ENCODE data around the gene NOB1.

DNA sequence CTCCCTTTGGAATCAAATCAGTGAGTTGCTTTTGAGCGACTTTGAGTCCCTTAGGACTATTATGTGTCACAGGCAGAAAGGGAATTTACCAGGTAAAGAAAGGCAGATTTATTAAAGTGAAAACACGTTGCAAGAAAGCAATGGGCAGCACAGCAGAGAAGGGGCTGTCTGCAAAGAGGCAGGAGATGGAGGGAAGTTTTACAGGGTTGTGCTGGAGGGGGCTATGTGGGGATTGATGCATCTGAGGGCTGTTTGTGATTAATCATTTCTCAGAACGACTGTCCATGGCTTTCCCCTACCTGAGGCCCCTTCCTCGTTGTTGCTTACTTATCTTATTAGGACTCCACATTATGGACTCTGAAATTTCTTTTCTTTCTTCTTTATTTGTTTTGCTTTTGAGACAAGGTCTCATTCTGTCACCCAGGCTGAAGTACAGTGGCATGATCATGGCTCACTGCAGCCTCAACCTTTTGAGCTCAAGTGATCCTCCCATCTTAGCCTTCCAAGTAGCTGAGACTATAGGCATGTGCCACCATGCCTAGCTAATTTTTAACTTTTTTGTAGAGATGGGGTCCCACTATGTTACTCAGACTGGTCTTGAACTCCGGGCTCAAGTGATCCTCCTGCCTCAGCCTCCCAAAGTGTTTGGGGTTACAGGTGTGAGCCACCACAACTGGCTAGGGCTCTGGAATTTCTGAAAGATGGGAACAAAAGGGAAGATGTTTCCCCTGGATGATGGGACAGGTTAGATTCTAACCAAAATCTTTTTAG, 12.9 kb upstream of the NOB1 start:
- TF ChIP-seq SNAI2 (CRISPR knock-in tag; IDR thresholded peaks at IDR 0.05), result no peak
- TF ChIP-seq RARB (CRISPR knock-in tag; IDR thresholded peaks at IDR 0.05), result no peak
- no peak for TF ChIP-seq PPARA (CRISPR knock-in tag; IDR thresholded peaks at IDR 0.05; ENCODE audit: borderline replicate concordance)
- no peak for TF ChIP-seq TSHZ2 (CRISPR knock-in tag; IDR thresholded peaks at IDR 0.05)
- TF ChIP-seq PATZ1 (CRISPR knock-in tag; IDR thresholded peaks at IDR 0.05; ENCODE audit: borderline replicate concordance), result no peak
- TF ChIP-seq ARNTL (CRISPR knock-in tag; IDR thresholded peaks at IDR 0.05; ENCODE audit: borderline replicate concordance, low read depth), result no peak
- no peak for TF ChIP-seq ZFP3 (CRISPR knock-in tag; IDR thresholded peaks at IDR 0.05)
- TF ChIP-seq CREB5 (CRISPR knock-in tag; IDR thresholded peaks at IDR 0.05; ENCODE audit: low read depth), result no peak
- TF ChIP-seq ESRRG (CRISPR knock-in tag; IDR thresholded peaks at IDR 0.05), result no peak
- TF ChIP-seq OSR1 (CRISPR knock-in tag; IDR thresholded peaks at IDR 0.05), result no peak
- TF ChIP-seq ZFP30 (CRISPR knock-in tag; IDR thresholded peaks at IDR 0.05), result no peak
- TF ChIP-seq GLIS3 (CRISPR knock-in tag; IDR thresholded peaks at IDR 0.05), result no peak

Data from SK-N-SH treated with all-trans-retinoic acid at 6 μM for 48 hours (cell line).